Tibial artery (tissue), 4 donors: ENCODE data around the gene CTSA.

Experiments
- DNase-seq, 2 donors: peaks; one replicate each; pipeline ENCODE4 v3.0.0-alpha.2; 2019
- H3K27ac ChIP-seq, 2 donors: fragments of 200-600 bp; sonication (generic) in 1 of 2; 1 replicate in 1 of 2; 2 replicates in 1 of 2; pipeline ENCODE4 v1.5.1; 2018 to 2019; ENCODE audit warnings: mild to moderate bottlenecking in 1 of 2
- H3K27me3 ChIP-seq, 2 donors: fragments of 200-600 bp; sonication (generic) in 1 of 2; one replicate each; pipeline versions ENCODE4 v1.5.1 to v1.6.0; 2016 to 2019
- H3K36me3 ChIP-seq, 3 donors: fragments of 200-600 bp; sonication (generic) in 2 of 3; one replicate each; pipeline ENCODE4 v1.5.1; 2016 to 2019; ENCODE audit warnings: mild to moderate bottlenecking in 2 of 3
- H3K4me1 ChIP-seq, 4 donors: fragments of 200-600 bp; sonication (generic) in 2 of 4; 1 replicate in 3 of 4; 2 replicates in 1 of 4; pipeline ENCODE4 v1.5.1; 2016 to 2019
- H3K4me3 ChIP-seq, 2 donors: fragments of 200-600 bp; sonication (generic) in 1 of 2; 1 replicate in 1 of 2; 2 replicates in 1 of 2; pipeline ENCODE4 v1.5.1; 2018 to 2019; ENCODE audit warnings: mild to moderate bottlenecking in 2 of 2
- H3K9me3 ChIP-seq, 3 donors: fragments of 200-600 bp; sonication (generic) in 1 of 3; one replicate each; pipeline ENCODE4 v1.5.1; 2016 to 2019
- intact Hi-C: fragments of 100-400 bp; cut with DNase I; formaldehyde crosslinking; loops from one replicate; pipeline ENCODE4 v1.15.0; 2023; ENCODE audit warnings: low total_unique reads
- TF ChIP-seq, protein P1 (sequence below), 2 experiments: fragments of 200-600 bp in 1 of 2; fragments of 450-650 bp in 1 of 2; IDR thresholded peaks; one replicate each; pipeline ENCODE4 v1.5.1; 2017 to 2019; ENCODE audit warnings: antibody characterized with exemption in 2 of 2, mild to moderate bottlenecking in 1 of 2, moderate library complexity in 1 of 2

Gene CTSA

DNA sequence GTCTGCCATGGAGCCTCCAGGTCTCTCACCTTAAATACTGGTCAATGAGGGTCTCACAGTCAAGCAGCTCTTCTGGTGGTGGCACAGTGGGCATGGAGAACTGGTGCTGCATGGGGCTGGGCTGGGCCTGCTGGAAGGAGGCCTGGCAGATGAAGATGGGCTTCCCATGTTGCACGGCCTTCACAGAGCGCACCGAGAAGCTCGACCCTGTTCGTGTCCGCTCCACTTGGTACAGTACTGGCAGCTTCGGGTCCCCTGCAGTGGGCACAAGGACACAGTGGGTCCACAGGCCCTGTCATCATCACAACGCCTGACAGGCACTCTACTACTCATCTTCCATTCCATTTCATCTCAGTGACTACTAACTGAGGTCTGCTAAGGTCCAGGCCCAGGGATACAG is 42.7 kb upstream of the CTSA start:
- intact Hi-C loops: no loop called here
- TF ChIP-seq, protein P1, sequence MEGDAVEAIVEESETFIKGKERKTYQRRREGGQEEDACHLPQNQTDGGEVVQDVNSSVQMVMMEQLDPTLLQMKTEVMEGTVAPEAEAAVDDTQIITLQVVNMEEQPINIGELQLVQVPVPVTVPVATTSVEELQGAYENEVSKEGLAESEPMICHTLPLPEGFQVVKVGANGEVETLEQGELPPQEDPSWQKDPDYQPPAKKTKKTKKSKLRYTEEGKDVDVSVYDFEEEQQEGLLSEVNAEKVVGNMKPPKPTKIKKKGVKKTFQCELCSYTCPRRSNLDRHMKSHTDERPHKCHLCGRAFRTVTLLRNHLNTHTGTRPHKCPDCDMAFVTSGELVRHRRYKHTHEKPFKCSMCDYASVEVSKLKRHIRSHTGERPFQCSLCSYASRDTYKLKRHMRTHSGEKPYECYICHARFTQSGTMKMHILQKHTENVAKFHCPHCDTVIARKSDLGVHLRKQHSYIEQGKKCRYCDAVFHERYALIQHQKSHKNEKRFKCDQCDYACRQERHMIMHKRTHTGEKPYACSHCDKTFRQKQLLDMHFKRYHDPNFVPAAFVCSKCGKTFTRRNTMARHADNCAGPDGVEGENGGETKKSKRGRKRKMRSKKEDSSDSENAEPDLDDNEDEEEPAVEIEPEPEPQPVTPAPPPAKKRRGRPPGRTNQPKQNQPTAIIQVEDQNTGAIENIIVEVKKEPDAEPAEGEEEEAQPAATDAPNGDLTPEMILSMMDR (IDR thresholded peaks at IDR 0.05): no peak

DNA sequence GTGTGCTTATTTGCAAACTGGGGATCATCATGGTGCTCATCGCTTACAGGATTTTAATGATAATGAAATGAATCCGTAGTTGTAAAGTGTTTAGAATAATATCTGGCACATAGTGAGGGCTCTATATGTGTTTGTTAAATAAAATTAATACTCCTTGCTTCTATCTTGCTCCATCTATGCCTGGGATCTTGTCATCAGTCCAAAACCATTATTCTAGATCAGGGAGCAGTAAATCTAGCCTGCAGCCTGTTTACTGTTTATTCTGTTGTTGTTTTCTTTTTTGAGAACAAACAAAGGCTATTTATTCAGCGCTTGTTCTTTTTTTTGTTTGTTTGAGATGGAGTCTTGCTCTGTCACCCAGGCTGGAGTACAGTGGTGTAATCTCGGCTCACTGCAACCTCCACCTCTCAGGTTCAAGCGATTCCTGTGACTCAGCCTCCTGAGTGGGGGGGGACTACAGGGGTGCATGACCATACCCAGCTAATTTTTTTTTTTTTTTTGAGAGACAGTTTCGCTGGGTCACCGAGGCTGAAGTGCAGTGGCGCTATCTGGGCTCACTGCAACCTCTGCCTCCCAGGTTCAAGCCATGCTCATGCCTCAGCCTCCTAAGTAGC is 42.1 kb upstream of the CTSA start:
- no peak overlapping the region for H3K4me3 ChIP-seq
- H3K36me3 ChIP-seq: peaks cover 31 to 82% (median 34%) of the 10 kb centered on the region in 3 donors
- no peaks in the 10 kb centered on the region for H3K4me1 ChIP-seq
- H3K27ac ChIP-seq: no peak overlapping the region
- DNase-seq: no peak
- no peaks in the 10 kb centered on the region for H3K27me3 ChIP-seq
- intact Hi-C loops: no loop called here
- H3K9me3 ChIP-seq: no peaks in the 10 kb centered on the region
- TF ChIP-seq, protein P1 (IDR thresholded peaks at IDR 0.05): no peak

More for the DNA sequence above, 42.7 kb upstream of the CTSA start:
- peaks cover 32 to 84% (median 41%) of the 10 kb centered on the region in 3 donors for H3K36me3 ChIP-seq
- no peaks in the 10 kb centered on the region for H3K27me3 ChIP-seq
- peaks cover 0 to 3% (median 0%) of the 10 kb centered on the region in 4 donors for H3K4me1 ChIP-seq
- H3K9me3 ChIP-seq: no peaks in the 10 kb centered on the region
- no peak overlapping the region for H3K27ac ChIP-seq
- no peak overlapping the region for H3K4me3 ChIP-seq
- DNase-seq: no peak

- peaks cover 21 to 76% (median 27%) of the 10 kb centered on the region in 3 donors for H3K36me3 ChIP-seq
- DNase-seq: no peak
- no peak overlapping the region for H3K27ac ChIP-seq
- intact Hi-C loops: no loop called here
- TF ChIP-seq, protein P1 (IDR thresholded peaks at IDR 0.05): no peak
- H3K4me3 ChIP-seq: no peak overlapping the region
- peaks cover 0 to 11% (median 9%) of the 10 kb centered on the region in 4 donors for H3K4me1 ChIP-seq
- H3K27me3 ChIP-seq: no peaks in the 10 kb centered on the region
- H3K9me3 ChIP-seq: no peaks in the 10 kb centered on the region
Observed at GRCh38 chr20:45850238-45850637, 40.9 kb upstream of the CTSA start.

DNA sequence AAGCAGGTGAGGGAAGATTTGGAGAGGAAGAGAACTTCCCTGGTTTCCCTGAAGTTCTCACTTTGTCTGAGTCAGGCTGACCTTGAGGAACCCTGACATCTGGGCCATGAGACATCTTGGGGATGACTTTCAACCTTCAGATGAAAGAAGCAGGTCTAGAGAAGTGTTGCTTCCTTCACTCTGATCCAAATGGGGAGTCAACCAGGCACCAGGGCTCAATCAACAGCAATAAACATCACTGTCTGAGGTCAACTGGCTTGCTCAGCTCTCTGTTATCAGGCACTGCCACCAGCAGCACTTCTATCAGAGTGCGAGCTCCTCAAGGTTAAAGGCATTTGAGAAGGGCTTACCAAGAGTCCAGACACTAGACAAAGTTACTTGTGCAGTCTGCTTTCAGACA is 40.2 kb upstream of the CTSA start:
- Histone ChIP-seq H3K4me1 (peaks cover 0 to 18% (median 16%) of the 10 kb centered on the region in 4 donors), H3K9me3 (no peaks in the 10 kb centered on the region), H3K4me3 (no peak overlapping the region), H3K36me3 (peaks cover 17 to 70% (median 23%) of the 10 kb centered on the region in 3 donors), H3K27me3 (no peaks in the 10 kb centered on the region), H3K27ac (no peak overlapping the region)
- no peak for DNase-seq
- TF ChIP-seq, protein P1 (IDR thresholded peaks at IDR 0.05): no peak
- intact Hi-C loops: no loop called here

- DNase-seq: no peak
- H3K4me3 ChIP-seq: no peak overlapping the region
- peaks cover 17 to 64% (median 17%) of the 10 kb centered on the region in 3 donors for H3K36me3 ChIP-seq
- H3K27me3 ChIP-seq: no peaks in the 10 kb centered on the region
- peaks cover 0 to 24% (median 20%) of the 10 kb centered on the region in 4 donors for H3K4me1 ChIP-seq
- no peak overlapping the region for H3K27ac ChIP-seq
- TF ChIP-seq, protein P1 (IDR thresholded peaks at IDR 0.05): no peak
- intact Hi-C loops: no loop called here
- H3K9me3 ChIP-seq: no peaks in the 10 kb centered on the region
Observed at GRCh38 chr20:45851501-45851900, 39.6 kb upstream of the CTSA start.
